Panc1 (cell line): ENCODE data around the gene SLC44A3. TPM values are rescaled to one million over a fixed set of nuclear protein-coding genes. Genes with fewer than 3 reads are reported as not detected.

Experiments
- ATAC-seq: fragments of 200-7000 bp; cut with Tn5 transposase; 2 replicates; pipeline ENCODE4 v1.9.1; 2020; ENCODE audit warnings: mild to moderate bottlenecking, moderate library complexity
- BruUV-seq: library from RNA; stranded (reverse); fragments of 400-500 nt; replicated peaks from 2 replicates; lab custom pipeline; 2021; lab: Mats Ljungman, UMichigan
- CTCF ChIA-PET: fragments of 300-600 bp; sonication (Branson Sonifier 250); formaldehyde crosslinking; loops from one replicate; lab custom pipeline; 2022; ENCODE audit warnings: antibody characterized with exemption; lab: Charles Lee
- POLR2A ChIA-PET: fragments of 300-600 bp; sonication (Branson Sonifier 250); formaldehyde crosslinking; loops from one replicate; lab custom pipeline; 2022; ENCODE audit warnings: antibody characterized with exemption; lab: Charles Lee
- DNase-seq: peaks from one replicate; pipeline ENCODE4 v3.0.0-alpha.2; 2010; ENCODE audit warnings: low read depth, low spot score
- H3K27ac ChIP-seq: 2 replicates; pipeline ENCODE4 v1.5.1; 2011; ENCODE audit warnings: mild to moderate bottlenecking, low read length, inconsistent platforms
- H3K27me3 ChIP-seq: fragments of 200-500 bp; sonication (Bioruptor generic); 2 replicates; pipeline ENCODE4 v1.6.0; 2014; ENCODE audit warnings: low read length, inconsistent platforms; ENCODE audit not compliant: control insufficient read depth, insufficient read depth
- H3K36me3 ChIP-seq: fragments of 200-500 bp; sonication (Bioruptor generic); 2 replicates; pipeline ENCODE4 v1.5.1; 2014; ENCODE audit warnings: inconsistent platforms, mild to moderate bottlenecking, low read length, moderate library complexity; ENCODE audit not compliant: control insufficient read depth, insufficient read depth
- H3K4me1 ChIP-seq: 2 replicates; pipeline ENCODE4 v1.5.1; 2011; ENCODE audit warnings: inconsistent platforms, mild to moderate bottlenecking, low read length, moderate library complexity; ENCODE audit not compliant: control insufficient read depth, insufficient read depth
- H3K4me3 ChIP-seq, 2 experiments: 2 replicates each; pipeline ENCODE4 v1.5.1; 2011 to 2012; ENCODE audit warnings: low read depth in 2 of 2, low read length in 2 of 2, mild to moderate bottlenecking in 2 of 2, inconsistent platforms in 1 of 2, moderate library complexity in 1 of 2
- H3K9me3 ChIP-seq: fragments of 200-500 bp; sonication (Bioruptor generic); 2 replicates; pipeline ENCODE4 v1.5.1; 2014; ENCODE audit warnings: low read depth, mild to moderate bottlenecking, inconsistent platforms, low read length, moderate library complexity; ENCODE audit not compliant: control insufficient read depth, insufficient read depth
- SIN3A ChIP-seq: IDR thresholded peaks from 2 replicates; pipeline ENCODE4 v1.6.1; 2012; ENCODE audit warnings: low read depth, mild to moderate bottlenecking, low read length, moderate library complexity, borderline replicate concordance; ENCODE audit not compliant: insufficient read depth
- in situ Hi-C: cut with HindIII; loops from 2 replicates; pipeline ENCODE4 v1.10.0; 2016; ENCODE audit warnings: low sequenced_read_pairs, low pct_unique_long_range_greater_than_20kb
- intact Hi-C: fragments of 100-400 bp; cut with micrococcal nuclease; formaldehyde crosslinking; loops from one replicate; pipeline ENCODE4 v1.10.0; 2022; ENCODE audit not compliant: unreplicated experiment
- total RNA-seq: library from RNA; stranded (reverse); gene quantifications from one replicate; pipeline ENCODE4 v1.2.1, GENCODE V29; 2021; ENCODE audit not compliant: unreplicated experiment

SLC44A3 gene
- total RNA-seq, 1 experiment from 2014 or later = 1.3 TPM

DNA sequence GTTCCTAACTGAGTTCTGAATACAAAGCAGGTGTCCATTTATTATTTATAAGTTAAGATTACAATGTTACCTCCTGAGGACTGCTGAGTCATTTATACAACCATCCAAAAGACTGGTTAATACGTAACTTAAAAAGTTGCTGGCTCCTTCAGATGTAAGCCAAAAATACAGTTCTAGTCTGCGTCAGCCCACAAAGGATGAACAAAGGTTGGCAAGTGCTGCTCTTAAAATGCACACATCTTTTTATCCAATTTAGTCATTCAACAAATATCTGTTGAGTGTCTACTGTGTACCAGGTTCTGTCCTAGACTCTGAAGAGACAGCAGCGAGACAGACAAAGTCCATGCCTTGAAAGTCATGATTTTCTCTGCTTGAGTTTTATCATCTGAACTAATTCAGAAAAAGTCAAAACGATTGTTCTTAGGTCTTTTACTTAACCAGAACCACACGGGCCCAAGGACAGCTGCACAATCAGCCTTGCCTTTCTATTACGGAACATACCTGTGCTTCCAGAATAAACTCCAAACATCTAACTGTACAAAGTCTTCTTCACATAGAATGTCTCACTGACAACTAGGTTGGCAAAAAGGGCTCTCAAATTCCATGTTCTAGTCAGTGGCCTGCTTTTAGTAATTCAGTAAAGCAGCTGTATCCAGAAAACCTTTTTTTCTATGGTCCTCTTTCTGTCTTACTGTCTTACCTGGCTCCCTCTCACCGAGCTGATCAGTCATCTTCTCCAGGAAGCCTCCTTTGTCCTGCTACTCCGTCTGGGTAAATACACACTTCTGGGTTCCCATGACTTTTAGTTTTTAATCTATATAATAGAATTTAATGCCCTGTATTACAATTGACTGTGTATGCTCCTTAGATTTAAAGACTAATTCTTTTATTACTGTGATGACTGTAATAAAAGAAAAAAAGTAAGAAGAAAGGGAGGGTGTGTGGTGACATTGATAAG lies 122.3 kb downstream of the SLC44A3 start:
- Histone ChIP-seq H3K36me3 (no peaks in the 10 kb centered on the region), H3K9me3 (no peaks in the 10 kb centered on the region), H3K27ac (no peak overlapping the region), H3K4me3 (no peak overlapping the region), H3K4me1 (no peaks in the 10 kb centered on the region), H3K27me3 (no peaks in the 10 kb centered on the region)
- POLR2A ChIA-PET = no interaction called here
- CTCF ChIA-PET = no interaction called here
- no peak for ATAC-seq
- in situ Hi-C loops (no loop called here), intact Hi-C loops (no loop called here)
- DNase-seq = no peak
- TF ChIP-seq SIN3A = no peak
- BruUV-seq = no TSS peak

Other genes with a start within 250 kb of the SLC44A3 start
- 72.3 TPM for gene CNN3, start 106.8 kb downstream of the SLC44A3 start, total RNA-seq